Fibroblast of lung (primary cell): Measurements from ENCODE around the gene DYNLRB2.

Experiments used
- EZH2 ChIP-seq: IDR thresholded peaks from 2 replicates; pipeline ENCODE4 v1.5.1; 2012; ENCODE audit warnings: low read length, control low read depth, mild to moderate bottlenecking; ENCODE audit errors: missing control alignments
- TF ChIP-seq, protein P1 (sequence below), 2 donors: IDR thresholded peaks in 1 of 2; conservative IDR thresholded peaks in 1 of 2; 1 replicate in 1 of 2; 2 replicates in 1 of 2; pipeline ENCODE4 v1.5.1; 2011 to 2012; ENCODE audit warnings: low read length in 2 of 2, control low read depth in 1 of 2, inconsistent platforms in 1 of 2, low read depth in 1 of 2, mild to moderate bottlenecking in 1 of 2

DNA sequence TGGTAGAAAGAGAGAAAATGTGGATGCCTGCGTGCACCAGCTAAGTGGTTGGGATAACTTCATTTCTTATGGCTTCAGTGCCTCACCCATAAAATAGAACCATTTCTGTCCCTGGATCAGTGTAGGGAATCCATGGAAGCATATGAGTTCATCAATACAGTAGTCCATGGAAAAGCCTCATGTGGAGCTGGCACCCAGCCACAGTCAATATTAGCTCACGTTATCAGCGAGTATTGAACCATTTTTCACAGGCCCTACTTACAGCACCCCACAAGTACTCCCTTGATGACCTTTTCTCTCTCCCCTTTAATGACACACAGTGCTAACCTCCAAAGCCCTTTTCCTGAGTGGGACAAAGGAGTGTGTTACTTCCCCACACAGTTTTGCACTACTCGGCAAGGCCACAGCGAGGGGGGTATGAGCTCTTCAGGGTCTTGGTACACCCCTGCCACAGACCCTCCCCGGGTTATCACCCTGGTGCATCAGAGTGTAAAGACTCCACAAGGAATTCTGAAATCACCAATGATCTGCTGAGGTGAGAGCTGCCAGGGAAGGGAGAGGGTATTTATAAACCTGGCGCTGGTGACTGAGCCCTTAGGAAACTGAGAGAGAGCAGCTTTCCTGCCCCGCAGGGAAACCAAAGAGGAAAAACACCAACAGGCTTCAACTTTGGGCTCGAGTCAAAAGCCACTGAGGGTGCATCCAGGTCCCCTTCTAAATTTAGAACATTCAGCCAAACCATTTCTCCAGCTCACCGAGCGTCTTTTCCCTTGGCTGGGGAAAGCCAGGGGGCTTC, 36.9 kb downstream of the DYNLRB2 start:
- TF ChIP-seq, protein P1, sequence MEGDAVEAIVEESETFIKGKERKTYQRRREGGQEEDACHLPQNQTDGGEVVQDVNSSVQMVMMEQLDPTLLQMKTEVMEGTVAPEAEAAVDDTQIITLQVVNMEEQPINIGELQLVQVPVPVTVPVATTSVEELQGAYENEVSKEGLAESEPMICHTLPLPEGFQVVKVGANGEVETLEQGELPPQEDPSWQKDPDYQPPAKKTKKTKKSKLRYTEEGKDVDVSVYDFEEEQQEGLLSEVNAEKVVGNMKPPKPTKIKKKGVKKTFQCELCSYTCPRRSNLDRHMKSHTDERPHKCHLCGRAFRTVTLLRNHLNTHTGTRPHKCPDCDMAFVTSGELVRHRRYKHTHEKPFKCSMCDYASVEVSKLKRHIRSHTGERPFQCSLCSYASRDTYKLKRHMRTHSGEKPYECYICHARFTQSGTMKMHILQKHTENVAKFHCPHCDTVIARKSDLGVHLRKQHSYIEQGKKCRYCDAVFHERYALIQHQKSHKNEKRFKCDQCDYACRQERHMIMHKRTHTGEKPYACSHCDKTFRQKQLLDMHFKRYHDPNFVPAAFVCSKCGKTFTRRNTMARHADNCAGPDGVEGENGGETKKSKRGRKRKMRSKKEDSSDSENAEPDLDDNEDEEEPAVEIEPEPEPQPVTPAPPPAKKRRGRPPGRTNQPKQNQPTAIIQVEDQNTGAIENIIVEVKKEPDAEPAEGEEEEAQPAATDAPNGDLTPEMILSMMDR (conservative IDR thresholded peaks at IDR 0.05 in 1 of 2, IDR thresholded peaks at IDR 0.05 in 1 of 2; ENCODE audit: low read depth in 1 of 2, low read length in 2 of 2), result no peak
- no peak for TF ChIP-seq EZH2
